ENCODE data around the gene PSORS1C2. TPM values are rescaled to one million over a fixed set of nuclear protein-coding genes. Genes with fewer than 3 reads are reported as not detected.
"Not testable (repeated sequence)": the region's sequence is repeated elsewhere in the genome, so short reads cannot be mapped to it uniquely, and the experiment has no call there.

The PSORS1C2 gene
- total and polyA plus RNA-seq, 2 donors (not counting 1 experiment from before 2014, with no cell fraction given): not detected

- CTCF ChIA-PET: interaction anchor here (0.9 to 1.4 kb wide), 4 partner anchors 27 to 201 kb away, joined by 3 to 5 read pairs (median 4); no protein-coding TSS in a partner anchor
- H3K9me3 Mint-ChIP-seq (ENCODE audit: insufficient read depth): no peaks in the 10 kb centered on the region
These were observed 27.1 kb upstream of the PSORS1C2 start for GRCh38 chr6:31165986-31166385.

GRCh38 chr6:31165064-31165832 is 26.4 kb upstream of the PSORS1C2 start:
- CTCF ChIA-PET: interaction anchor here (0.9 to 1.6 kb wide), 5 partner anchors 27 to 201 kb away, joined by 3 to 6 read pairs (median 4); no protein-coding TSS in a partner anchor
- H3K36me3 ChIP-seq (replicated peaks in 1 of 2; ENCODE audit: control extremely low read depth in 1 of 2, control insufficient read depth in 1 of 2, extremely low read depth in 1 of 2, insufficient read depth in 2 of 2, low read length in 1 of 2); intact Hi-C loops (cut with micrococcal nuclease); H4K20me1 ChIP-seq (ENCODE audit: control insufficient read depth, insufficient read depth, low read length, poor library complexity, severe bottlenecking); H3K9ac ChIP-seq (ENCODE audit: low read length); H3K27ac ChIP-seq (ENCODE audit: low read length in 2 of 2); H3K9me3 Mint-ChIP-seq (ENCODE audit: insufficient read depth); H3K9me3 ChIP-seq (ENCODE audit: control extremely low read depth in 1 of 3, control insufficient read depth in 2 of 3, insufficient read depth in 1 of 3, low read length in 2 of 3); H2AFZ ChIP-seq (ENCODE audit: insufficient read depth, low read depth, low read length, poor library complexity, severe bottlenecking); H3K4me3 ChIP-seq (ENCODE audit: control extremely low read depth in 1 of 5, extremely low read depth in 1 of 5, insufficient read depth in 1 of 5, low read depth in 2 of 5, low read length in 4 of 5); H3K27me3 Mint-ChIP-seq; H3K79me2 ChIP-seq (ENCODE audit: control insufficient read depth, insufficient read depth, low read length); H3K27me3 ChIP-seq (replicated peaks in 1 of 4; ENCODE audit: control extremely low read depth in 1 of 4, control insufficient read depth in 3 of 4, insufficient read depth in 4 of 4, low read length in 3 of 4): not testable (repeated sequence)
- POLR2A ChIA-PET: interaction anchor here (0.6 kb wide), 1 partner anchor 22 kb away, joined by 6 read pairs; no protein-coding TSS in a partner anchor
- 65% methylated on average over 4 of the region's 17 CpGs for WGBS (ENCODE audit: insufficient coverage)
- peak overlapping the region; percentile 46 for H3K4me3 Mint-ChIP-seq
- ATAC-seq (ENCODE audit: low read depth) (peak; percentile 88), DNase-seq (peak; percentile 54)
- peaks cover 19% of the 10 kb centered on the region for H3K4me1 Mint-ChIP-seq
- H3K27ac Mint-ChIP-seq: peak overlapping the region; percentile 78
- peak overlapping the region; percentile 48 for H3K4me2 ChIP-seq (replicated peaks; ENCODE audit: low read depth, low read length, poor library complexity, severe bottlenecking)
- peaks cover 0 to 11% of the 10 kb centered on the region in 2 donors for H3K4me1 ChIP-seq (ENCODE audit: control insufficient read depth in 2 of 2, insufficient read depth in 2 of 2, low read length in 2 of 2)

More at GRCh38 chr6:31165986-31166385, 27.1 kb upstream of the PSORS1C2 start:
- no peak for ATAC-seq (ENCODE audit: low read depth)
- no peaks in the 10 kb centered on the region for H3K27me3 ChIP-seq (replicated peaks in 1 of 4; ENCODE audit: control extremely low read depth in 1 of 4, control insufficient read depth in 3 of 4, insufficient read depth in 4 of 4, low read length in 3 of 4)
- no peak overlapping the region for H3K27ac ChIP-seq (ENCODE audit: low read length in 2 of 2)
- POLR2A ChIA-PET: no interaction called here
- H3K4me3 ChIP-seq (ENCODE audit: control extremely low read depth in 1 of 5, extremely low read depth in 1 of 5, insufficient read depth in 1 of 5, low read depth in 2 of 5, low read length in 4 of 5): no peak overlapping the region
- Mint-ChIP-seq H3K4me1 (peaks cover 19% of the 10 kb centered on the region), H3K27me3 (no peaks in the 10 kb centered on the region), H3K27ac (no peak overlapping the region), H3K4me3 (no peak overlapping the region)
- DNase-seq: no peak
- intact Hi-C loops (cut with micrococcal nuclease): no loop called here
- TF ChIP-seq EZH2 (IDR thresholded peaks at IDR 0.05; ENCODE audit: borderline replicate concordance, insufficient read depth, low read depth, low read length, poor library complexity, severe bottlenecking): no peak
- TF ChIP-seq CTCF (IDR thresholded peaks at IDR 0.05): no peak
- no peak overlapping the region for H3K4me2 ChIP-seq (replicated peaks; ENCODE audit: low read depth, low read length, poor library complexity, severe bottlenecking)
- no peak overlapping the region for H3K9ac ChIP-seq (ENCODE audit: low read length)
- 92% methylated on average over 3 of the region's 5 CpGs for WGBS (ENCODE audit: insufficient coverage)
- no peak overlapping the region for H2AFZ ChIP-seq (ENCODE audit: insufficient read depth, low read depth, low read length, poor library complexity, severe bottlenecking)
- no peaks in the 10 kb centered on the region for H3K9me3 ChIP-seq (ENCODE audit: control extremely low read depth in 1 of 3, control insufficient read depth in 2 of 3, insufficient read depth in 1 of 3, low read length in 2 of 3)
- no peaks in the 10 kb centered on the region for H3K36me3 ChIP-seq (replicated peaks in 1 of 2; ENCODE audit: control extremely low read depth in 1 of 2, control insufficient read depth in 1 of 2, extremely low read depth in 1 of 2, insufficient read depth in 2 of 2, low read length in 1 of 2)
- peaks cover 0 to 11% of the 10 kb centered on the region in 2 donors for H3K4me1 ChIP-seq (ENCODE audit: control insufficient read depth in 2 of 2, insufficient read depth in 2 of 2, low read length in 2 of 2)
- no peaks in the 10 kb centered on the region for H3K79me2 ChIP-seq (ENCODE audit: control insufficient read depth, insufficient read depth, low read length)
- no peaks in the 10 kb centered on the region for H4K20me1 ChIP-seq (ENCODE audit: control insufficient read depth, insufficient read depth, low read length, poor library complexity, severe bottlenecking)

GRCh38 chr6:31164475-31165063 is 25.7 kb upstream of the PSORS1C2 start:
- H3K79me2 ChIP-seq (ENCODE audit: control insufficient read depth, insufficient read depth, low read length); H3K36me3 ChIP-seq (replicated peaks in 1 of 2; ENCODE audit: control extremely low read depth in 1 of 2, control insufficient read depth in 1 of 2, extremely low read depth in 1 of 2, insufficient read depth in 2 of 2, low read length in 1 of 2); H4K20me1 ChIP-seq (ENCODE audit: control insufficient read depth, insufficient read depth, low read length, poor library complexity, severe bottlenecking); H3K27ac ChIP-seq (ENCODE audit: low read length in 2 of 2); intact Hi-C loops (cut with micrococcal nuclease); H3K27me3 Mint-ChIP-seq; H3K4me3 ChIP-seq (ENCODE audit: control extremely low read depth in 1 of 5, extremely low read depth in 1 of 5, insufficient read depth in 1 of 5, low read depth in 2 of 5, low read length in 4 of 5); H3K9me3 ChIP-seq (ENCODE audit: control extremely low read depth in 1 of 3, control insufficient read depth in 2 of 3, insufficient read depth in 1 of 3, low read length in 2 of 3); H3K27me3 ChIP-seq (replicated peaks in 1 of 4; ENCODE audit: control extremely low read depth in 1 of 4, control insufficient read depth in 3 of 4, insufficient read depth in 4 of 4, low read length in 3 of 4); ATAC-seq (ENCODE audit: low read depth); H3K9ac ChIP-seq (ENCODE audit: low read length); H3K9me3 Mint-ChIP-seq (ENCODE audit: insufficient read depth); DNase-seq; H2AFZ ChIP-seq (ENCODE audit: insufficient read depth, low read depth, low read length, poor library complexity, severe bottlenecking): not testable (repeated sequence)
- ChIA-PET CTCF (interaction anchor here (1.0 to 1.6 kb wide), 3 partner anchors 27 to 202 kb away, joined by 4 to 6 read pairs (median 5); no protein-coding TSS in a partner anchor), POLR2A (interaction anchor here (0.6 kb wide), 1 partner anchor 22 kb away, joined by 6 read pairs; no protein-coding TSS in a partner anchor)
- H3K4me1 ChIP-seq (ENCODE audit: control insufficient read depth in 2 of 2, insufficient read depth in 2 of 2, low read length in 2 of 2): peaks cover 0 to 12% of the 10 kb centered on the region in 2 donors
- WGBS (ENCODE audit: insufficient coverage): 93% methylated on average over 6 of the region's 9 CpGs
- Mint-ChIP-seq H3K4me3 (peak overlapping the region; percentile 46), H3K27ac (peak overlapping the region; percentile 78), H3K4me1 (peaks cover 24% of the 10 kb centered on the region)
- H3K4me2 ChIP-seq (replicated peaks; ENCODE audit: low read depth, low read length, poor library complexity, severe bottlenecking): peak overlapping the region; percentile 48
